ENCODE measurements around the gene MYH15.

The MYH15 gene

GRCh38 chr3:108409800-108410178 lies 100.6 kb downstream of the MYH15 start:
- DNase-seq = no peak

- no peak for DNase-seq
These were observed 101.3 kb downstream of the MYH15 start for GRCh38 chr3:108408883-108409799.

- DNase-seq = no peak
These were observed 102.5 kb downstream of the MYH15 start for GRCh38 chr3:108407886-108408285.

GRCh38 chr3:108406661-108407206 lies 103.7 kb downstream of the MYH15 start:
- DNase-seq = peak; percentile 89

GRCh38 chr3:108406063-108406660 lies 104.2 kb downstream of the MYH15 start:
- DNase-seq = no peak

- no peak for DNase-seq
These were observed 106.0 kb downstream of the MYH15 start for GRCh38 chr3:108404368-108404767.

GRCh38 chr3:108403686-108404345 lies 106.6 kb downstream of the MYH15 start:
- DNase-seq = peak; percentile 54

- peak; percentile 40 for DNase-seq
These were observed 107.2 kb downstream of the MYH15 start for GRCh38 chr3:108403198-108403597.

GRCh38 chr3:108401836-108402235 lies 108.6 kb downstream of the MYH15 start:
- DNase-seq = no peak

- DNase-seq = no peak
These were observed 111.9 kb downstream of the MYH15 start for GRCh38 chr3:108398510-108398909.

GRCh38 chr3:108396336-108396735 lies 114.1 kb downstream of the MYH15 start:
- DNase-seq = no peak

GRCh38 chr3:108394563-108394962 lies 115.8 kb downstream of the MYH15 start:
- DNase-seq = no peak

GRCh38 chr3:108394016-108394415 lies 116.4 kb downstream of the MYH15 start:
- DNase-seq = no peak

GRCh38 chr3:108393128-108393900 lies 117.1 kb downstream of the MYH15 start:
- no peak for DNase-seq

- DNase-seq = no peak
These were observed 118.3 kb downstream of the MYH15 start for GRCh38 chr3:108391917-108392593.

GRCh38 chr3:108389372-108389771 lies 121.0 kb downstream of the MYH15 start:
- no peak for DNase-seq

GRCh38 chr3:108388136-108389132 lies 122.0 kb downstream of the MYH15 start:
- peak; percentile 63 for DNase-seq

GRCh38 chr3:108387063-108387462 lies 123.3 kb downstream of the MYH15 start:
- no peak for DNase-seq

- DNase-seq = no peak
These were observed 127.1 kb downstream of the MYH15 start for GRCh38 chr3:108383306-108383705.

- DNase-seq = peak; percentile 53
These were observed 128.8 kb downstream of the MYH15 start for GRCh38 chr3:108381529-108382140.
